MM.1S (cell line): ENCODE data around the gene DACT3.

Source experiments
- EZH2 ChIP-seq: fragments of 300-600 bp; sonication (generic); optimal IDR thresholded peaks from 2 replicates; pipeline ENCODE3; 2017; ENCODE audit warnings: low read depth, mild to moderate bottlenecking, antibody characterized with exemption, low read length, mixed read lengths
- TF ChIP-seq, protein P1 (sequence below): fragments of 300-600 bp; sonication (generic); IDR thresholded peaks from 2 replicates; pipeline ENCODE4 v1.5.1; 2016; ENCODE audit warnings: antibody characterized with exemption, low read length, mixed read lengths

DNA sequence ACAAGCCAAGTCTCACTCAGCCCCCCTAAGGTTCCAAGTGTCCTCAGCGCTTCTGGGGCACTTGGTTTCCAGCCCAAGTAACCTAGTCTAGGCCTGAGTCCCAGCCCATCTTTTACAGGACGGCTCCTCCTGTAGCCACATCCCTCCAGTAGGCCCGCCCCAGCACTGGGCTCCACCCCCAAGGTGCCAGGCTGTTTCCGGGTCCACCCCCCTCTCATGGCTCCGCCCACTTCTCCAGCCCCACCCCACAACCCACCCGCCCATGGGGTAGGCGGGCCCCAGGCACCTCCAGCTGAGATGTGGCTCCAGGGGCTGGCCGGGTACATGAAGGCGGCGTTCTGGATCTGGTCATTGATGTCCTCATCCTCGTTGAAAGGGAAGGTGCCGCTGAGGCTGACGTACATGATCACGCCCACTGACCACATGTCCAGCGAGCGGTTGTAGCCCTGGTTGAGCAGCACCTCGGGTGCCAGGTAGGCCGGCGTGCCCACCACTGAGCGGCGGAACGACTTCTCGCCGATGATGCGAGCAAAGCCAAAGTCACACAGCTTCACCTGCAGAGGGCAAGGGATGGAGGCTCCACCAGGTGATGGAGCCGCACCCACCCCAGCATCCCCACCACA lies 17.2 kb upstream of the DACT3 start:
- TF ChIP-seq, protein P1, sequence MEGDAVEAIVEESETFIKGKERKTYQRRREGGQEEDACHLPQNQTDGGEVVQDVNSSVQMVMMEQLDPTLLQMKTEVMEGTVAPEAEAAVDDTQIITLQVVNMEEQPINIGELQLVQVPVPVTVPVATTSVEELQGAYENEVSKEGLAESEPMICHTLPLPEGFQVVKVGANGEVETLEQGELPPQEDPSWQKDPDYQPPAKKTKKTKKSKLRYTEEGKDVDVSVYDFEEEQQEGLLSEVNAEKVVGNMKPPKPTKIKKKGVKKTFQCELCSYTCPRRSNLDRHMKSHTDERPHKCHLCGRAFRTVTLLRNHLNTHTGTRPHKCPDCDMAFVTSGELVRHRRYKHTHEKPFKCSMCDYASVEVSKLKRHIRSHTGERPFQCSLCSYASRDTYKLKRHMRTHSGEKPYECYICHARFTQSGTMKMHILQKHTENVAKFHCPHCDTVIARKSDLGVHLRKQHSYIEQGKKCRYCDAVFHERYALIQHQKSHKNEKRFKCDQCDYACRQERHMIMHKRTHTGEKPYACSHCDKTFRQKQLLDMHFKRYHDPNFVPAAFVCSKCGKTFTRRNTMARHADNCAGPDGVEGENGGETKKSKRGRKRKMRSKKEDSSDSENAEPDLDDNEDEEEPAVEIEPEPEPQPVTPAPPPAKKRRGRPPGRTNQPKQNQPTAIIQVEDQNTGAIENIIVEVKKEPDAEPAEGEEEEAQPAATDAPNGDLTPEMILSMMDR: no peak
- TF ChIP-seq EZH2: no peak
